Measurements from ENCODE around the gene DEPDC7. TPM values are rescaled to one million over a fixed set of nuclear protein-coding genes. Genes with fewer than 3 reads are reported as not detected.

DEPDC7 gene
- total RNA-seq, 1 experiment from 2014 or later = 4.4 TPM

- Histone ChIP-seq H3K27me3 (ENCODE audit: insufficient read depth, low read length) (no peaks in the 10 kb centered on the region), H4K20me1 (ENCODE audit: control insufficient read depth, insufficient read depth, insufficient read length) (no peaks in the 10 kb centered on the region), H2BK120ac (ENCODE audit: low read depth, low read length, poor library complexity, severe bottlenecking) (no peak overlapping the region), H2BK15ac (ENCODE audit: low read depth, low read length) (no peak overlapping the region), H3K27ac (ENCODE audit: insufficient read length, low read depth, low read length) (no peak overlapping the region), H3K79me2 (ENCODE audit: insufficient read depth, low read length) (no peaks in the 10 kb centered on the region), H3K56ac (ENCODE audit: insufficient read length, low read depth, low read length) (no peak overlapping the region), H2BK5ac (ENCODE audit: insufficient read length, low read length) (no peak overlapping the region), H2BK12ac (ENCODE audit: insufficient read length, low read depth, low read length) (no peak overlapping the region), H3T11ph (ENCODE audit: low read length) (no peak overlapping the region), H4K5ac (ENCODE audit: insufficient read length, low read depth, low read length) (no peak overlapping the region), H3K9me3 (ENCODE audit: control insufficient read depth, low read depth, low read length) (no peaks in the 10 kb centered on the region), H4K8ac (replicated peaks; ENCODE audit: insufficient read length, low read depth, low read length) (no peak overlapping the region), H3K18ac (ENCODE audit: insufficient read length, low read depth, low read length) (no peak overlapping the region), H2BK20ac (ENCODE audit: low read depth, low read length, poor library complexity, severe bottlenecking) (no peak overlapping the region), H2AFZ (ENCODE audit: low read length) (no peak overlapping the region), H3K79me1 (ENCODE audit: insufficient read depth, low read depth, low read length, poor library complexity, severe bottlenecking) (no peaks in the 10 kb centered on the region), H3K14ac (ENCODE audit: insufficient read depth, low read length) (no peak overlapping the region), H2AK5ac (ENCODE audit: insufficient read length, low read length) (no peak overlapping the region), H3K9ac (ENCODE audit: extremely low read depth, insufficient read length, low read length) (no peak overlapping the region), H3K23ac (ENCODE audit: insufficient read length, low read depth, low read length) (no peak overlapping the region), H3K23me2 (ENCODE audit: insufficient read length, low read depth, low read length, poor library complexity, severe bottlenecking) (no peaks in the 10 kb centered on the region), H3K4me2 (ENCODE audit: insufficient read depth, insufficient read length, low read length) (no peak overlapping the region), H4K91ac (ENCODE audit: insufficient read length, low read depth, low read length) (no peak overlapping the region), H3K4me1 (ENCODE audit: insufficient read depth, low read length) (no peaks in the 10 kb centered on the region; the same call in 1 of the 2 replicates), H3K4ac (ENCODE audit: low read depth, low read length) (no peak overlapping the region)
- Mint-ChIP-seq H3K36me3 (ENCODE audit: insufficient read depth in 1 of 3, low read depth in 3 of 3) (peaks cover 8 to 36% (median 35%) of the 10 kb centered on the region in 3 experiments; a peak in 6 of 7 replicates), H3K27ac (no peak overlapping the region), H3K9me3 (no peaks in the 10 kb centered on the region), H3K4me3 (no peak overlapping the region), H3K27me3 (ENCODE audit: low read depth) (no peaks in the 10 kb centered on the region), H3K4me1 (peaks cover 9 to 15% of the 10 kb centered on the region in 2 experiments)
- DNase-seq = no peak
- TF ChIP-seq CTCF (conservative IDR thresholded peaks at IDR 0.05) = no peak
Observed at GRCh38 chr11:33055375-33055774, 39.7 kb downstream of the DEPDC7 start.

Measured in H9 (cell line).